NCI-H2227 treated with DMSO at 0.1 percent for 48 hours (cell line): ENCODE results near the gene SNAI1.

Source experiments
- DNase-seq: peaks from one replicate; lab custom pipeline; 2025; lab: John Stamatoyannopoulos, UW

Gene SNAI1

DNA sequence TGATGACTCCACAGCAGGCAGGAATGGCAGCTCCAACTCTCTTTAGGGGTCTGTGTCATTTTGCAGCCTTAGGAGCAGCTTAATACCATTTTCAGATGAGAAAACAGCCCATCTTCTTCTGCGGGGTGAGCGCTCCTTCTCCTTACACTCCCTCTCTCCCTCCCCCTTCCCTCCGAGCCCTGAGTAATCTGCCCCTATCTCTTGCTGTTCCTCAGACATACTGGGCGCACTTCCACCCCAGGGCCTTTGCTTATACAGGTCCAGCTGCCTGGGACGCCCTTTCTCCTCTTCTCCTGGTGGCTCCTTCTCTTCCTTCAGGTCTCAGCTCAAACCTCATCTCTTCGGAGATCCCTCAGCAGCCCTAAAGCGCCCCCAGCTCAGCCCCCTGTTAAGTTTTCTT is 54.8 kb downstream of the SNAI1 start:
- no peak for DNase-seq

- no peak for DNase-seq
Observed at GRCh38 chr20:50038169-50038568, 55.4 kb downstream of the SNAI1 start.
